ENCODE data around the gene OR4D10. TPM values are rescaled to one million over a fixed set of nuclear protein-coding genes. Genes with fewer than 3 reads are reported as not detected.

The OR4D10 gene
- total RNA-seq, 2 experiments from 2014 or later = not detected

DNA sequence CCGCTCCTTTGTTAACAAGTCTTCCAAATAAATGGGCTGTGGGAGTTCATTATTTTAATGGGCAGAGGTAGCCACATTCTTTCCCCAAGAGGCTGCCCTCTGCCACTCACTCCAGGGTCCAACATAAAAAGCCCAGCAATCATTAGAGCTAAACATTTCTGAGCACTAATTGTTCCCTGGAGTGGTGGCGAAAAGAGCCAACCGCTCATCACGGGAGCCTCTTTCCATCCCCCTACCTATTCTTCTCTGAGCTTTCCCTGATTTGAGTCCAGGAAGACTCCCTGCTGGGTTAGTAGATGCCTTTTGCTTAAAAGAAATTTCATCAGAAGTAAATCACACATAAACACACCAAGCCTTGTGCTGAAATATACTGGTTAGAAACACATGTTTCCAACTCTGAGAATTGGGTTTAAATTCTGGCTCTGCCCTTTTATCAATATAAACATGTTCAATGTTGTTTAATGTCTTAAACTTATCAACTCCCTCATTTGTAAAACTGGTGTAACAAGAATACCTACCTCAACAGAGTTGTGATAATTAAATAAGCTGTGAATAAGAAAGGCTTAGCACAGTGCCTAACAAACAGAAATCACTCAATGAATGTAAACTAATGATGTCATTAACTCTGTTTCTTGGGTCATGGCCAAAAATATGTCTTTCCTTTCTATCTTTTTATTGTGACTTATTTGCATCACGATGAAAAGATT is 46.6 kb upstream of the OR4D10 start, which contains the start of gene OR5A2:
Gene OR5A2 (minus strand): TSS at position 53 of the 707 bp plus-strand sequence. CDS start 3,460 bp downstream, outside the sequence.
- TF ChIP-seq, protein P1, sequence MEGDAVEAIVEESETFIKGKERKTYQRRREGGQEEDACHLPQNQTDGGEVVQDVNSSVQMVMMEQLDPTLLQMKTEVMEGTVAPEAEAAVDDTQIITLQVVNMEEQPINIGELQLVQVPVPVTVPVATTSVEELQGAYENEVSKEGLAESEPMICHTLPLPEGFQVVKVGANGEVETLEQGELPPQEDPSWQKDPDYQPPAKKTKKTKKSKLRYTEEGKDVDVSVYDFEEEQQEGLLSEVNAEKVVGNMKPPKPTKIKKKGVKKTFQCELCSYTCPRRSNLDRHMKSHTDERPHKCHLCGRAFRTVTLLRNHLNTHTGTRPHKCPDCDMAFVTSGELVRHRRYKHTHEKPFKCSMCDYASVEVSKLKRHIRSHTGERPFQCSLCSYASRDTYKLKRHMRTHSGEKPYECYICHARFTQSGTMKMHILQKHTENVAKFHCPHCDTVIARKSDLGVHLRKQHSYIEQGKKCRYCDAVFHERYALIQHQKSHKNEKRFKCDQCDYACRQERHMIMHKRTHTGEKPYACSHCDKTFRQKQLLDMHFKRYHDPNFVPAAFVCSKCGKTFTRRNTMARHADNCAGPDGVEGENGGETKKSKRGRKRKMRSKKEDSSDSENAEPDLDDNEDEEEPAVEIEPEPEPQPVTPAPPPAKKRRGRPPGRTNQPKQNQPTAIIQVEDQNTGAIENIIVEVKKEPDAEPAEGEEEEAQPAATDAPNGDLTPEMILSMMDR (conservative IDR thresholded peaks at IDR 0.05; ENCODE audit: low read length) = no peak
- TF ChIP-seq EZH2phosphoT487 (IDR thresholded peaks at IDR 0.05; ENCODE audit: borderline replicate concordance, low read depth, low read length) = no peak
- Histone ChIP-seq H3K9me2 (ENCODE audit: insufficient read depth, low read length) (no peaks in the 10 kb centered on the region), H4K20me1 (ENCODE audit: insufficient read depth, low read length) (no peaks in the 10 kb centered on the region), H3K4me1 (ENCODE audit: insufficient read depth, low read length, poor library complexity, severe bottlenecking) (no peaks in the 10 kb centered on the region), H3K4me2 (ENCODE audit: low read length) (no peak within 1 kb of the TSS), H3K27ac (ENCODE audit: low read depth, low read length, poor library complexity, severe bottlenecking) (no peak within 1 kb of the TSS), H3K36me3 (ENCODE audit: insufficient read depth, low read length) (no peaks in the 10 kb centered on the region), H3K4me3 (ENCODE audit: low read depth, low read length, poor library complexity, severe bottlenecking) (no peak within 1 kb of the TSS), H2AFZ (ENCODE audit: low read length) (no peak within 1 kb of the TSS), H3K79me2 (ENCODE audit: insufficient read depth, low read depth, low read length) (no peaks in the 10 kb centered on the region), H3K9me3 (ENCODE audit: low read length) (no peaks in the 10 kb centered on the region)
- no TSS peak for BruUV-seq (replicated peaks)
- intact Hi-C loops (cut with micrococcal nuclease; ENCODE audit: unreplicated experiment) = no loop called here
- no peak for DNase-seq (ENCODE audit: low spot score)
- POLR2A ChIA-PET = interaction anchor here (0.6 kb wide), 1 partner anchor 25 kb away, joined by 3 read pairs; no protein-coding TSS in a partner anchor
- CTCF ChIA-PET (ENCODE audit: unreplicated experiment) = no interaction called here

DNA sequence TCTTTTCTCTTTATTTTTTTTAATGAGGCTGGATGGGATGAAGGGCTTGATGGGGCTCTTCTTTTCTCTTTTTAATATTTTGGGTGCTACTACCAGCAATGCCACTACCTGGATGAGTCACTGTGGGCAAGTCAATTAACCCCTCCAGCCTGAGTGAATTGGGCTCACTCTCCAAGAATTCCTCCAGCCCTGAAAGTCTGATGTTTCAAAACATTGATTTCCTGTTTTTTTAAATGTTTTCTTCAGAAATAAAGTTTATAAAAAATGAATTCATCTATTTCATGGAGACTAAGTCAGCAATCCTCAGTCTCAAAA is 46.1 kb upstream of the OR4D10 start:
- intact Hi-C loops (cut with micrococcal nuclease; ENCODE audit: unreplicated experiment) = no loop called here
- Histone ChIP-seq H3K36me3 (ENCODE audit: insufficient read depth, low read length) (no peaks in the 10 kb centered on the region), H3K4me3 (ENCODE audit: low read depth, low read length, poor library complexity, severe bottlenecking) (no peak overlapping the region), H3K79me2 (ENCODE audit: insufficient read depth, low read depth, low read length) (no peaks in the 10 kb centered on the region), H4K20me1 (ENCODE audit: insufficient read depth, low read length) (no peaks in the 10 kb centered on the region), H2AFZ (ENCODE audit: low read length) (no peak overlapping the region), H3K9me3 (ENCODE audit: low read length) (no peaks in the 10 kb centered on the region), H3K4me2 (ENCODE audit: low read length) (no peak overlapping the region), H3K27ac (ENCODE audit: low read depth, low read length, poor library complexity, severe bottlenecking) (no peak overlapping the region), H3K4me1 (ENCODE audit: insufficient read depth, low read length, poor library complexity, severe bottlenecking) (no peaks in the 10 kb centered on the region), H3K9me2 (ENCODE audit: insufficient read depth, low read length) (no peaks in the 10 kb centered on the region)
- BruUV-seq (replicated peaks) = no TSS peak
- POLR2A ChIA-PET = interaction anchor here (0.6 kb wide), 1 partner anchor 26 kb away, joined by 3 read pairs; no protein-coding TSS in a partner anchor
- CTCF ChIA-PET (ENCODE audit: unreplicated experiment) = no interaction called here
- no peak for TF ChIP-seq EZH2phosphoT487 (IDR thresholded peaks at IDR 0.05; ENCODE audit: borderline replicate concordance, low read depth, low read length)
- TF ChIP-seq, protein P1 (conservative IDR thresholded peaks at IDR 0.05; ENCODE audit: low read length) = no peak
- no peak for DNase-seq (ENCODE audit: low spot score)

DNA sequence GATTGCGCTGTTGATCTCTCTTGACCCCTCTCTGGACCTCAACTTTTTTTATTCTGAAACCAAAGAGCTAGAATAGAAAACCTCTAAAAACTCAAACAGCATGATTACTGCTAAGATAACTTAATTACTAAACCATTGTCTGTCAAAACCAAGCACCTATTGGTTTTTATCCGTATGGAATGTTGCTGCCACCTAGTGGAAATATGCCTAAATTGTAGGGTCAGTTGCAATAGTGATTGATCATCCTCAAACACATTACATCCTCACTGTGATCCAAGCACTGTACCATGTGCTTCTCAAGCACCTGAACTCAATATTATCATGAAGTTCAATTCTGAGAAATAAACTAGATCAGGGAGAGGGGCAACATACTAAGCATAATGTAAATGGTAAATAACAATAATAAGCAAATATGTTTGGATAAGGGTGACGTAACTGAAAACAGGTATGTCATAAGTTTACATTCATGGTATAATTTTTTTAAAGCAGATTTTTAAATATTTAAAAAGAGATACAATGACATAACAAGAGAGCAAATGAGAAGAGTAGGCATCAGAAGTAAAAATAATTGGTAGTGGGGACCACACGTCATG is 43.1 kb upstream of the OR4D10 start:
- no peak overlapping the region for H3K4me3 ChIP-seq (ENCODE audit: low read depth, low read length, poor library complexity, severe bottlenecking)
- H3K79me2 ChIP-seq (ENCODE audit: insufficient read depth, low read depth, low read length) = no peaks in the 10 kb centered on the region
- no peaks in the 10 kb centered on the region for H3K4me1 ChIP-seq (ENCODE audit: insufficient read depth, low read length, poor library complexity, severe bottlenecking)
- no peaks in the 10 kb centered on the region for H4K20me1 ChIP-seq (ENCODE audit: insufficient read depth, low read length)
- no peaks in the 10 kb centered on the region for H3K9me2 ChIP-seq (ENCODE audit: insufficient read depth, low read length)
- DNase-seq (ENCODE audit: low spot score) = peak; percentile 78
- no peak overlapping the region for H3K4me2 ChIP-seq (ENCODE audit: low read length)
- no TSS peak for BruUV-seq (replicated peaks)
- ChIA-PET POLR2A (no interaction called here), CTCF (ENCODE audit: unreplicated experiment) (no interaction called here)
- no peaks in the 10 kb centered on the region for H3K9me3 ChIP-seq (ENCODE audit: low read length)
- H3K36me3 ChIP-seq (ENCODE audit: insufficient read depth, low read length) = no peaks in the 10 kb centered on the region
- H3K27ac ChIP-seq (ENCODE audit: low read depth, low read length, poor library complexity, severe bottlenecking) = no peak overlapping the region
- TF ChIP-seq, protein P1 (conservative IDR thresholded peaks at IDR 0.05; ENCODE audit: low read length) = peak; percentile 96
- no peak for TF ChIP-seq EZH2phosphoT487 (IDR thresholded peaks at IDR 0.05; ENCODE audit: borderline replicate concordance, low read depth, low read length)
- intact Hi-C loops (cut with micrococcal nuclease; ENCODE audit: unreplicated experiment) = loop anchor here (1.0 to 10.0 kb wide), 4 partner anchors 167 to 259 kb away; no protein-coding TSS in a partner anchor
- H2AFZ ChIP-seq (ENCODE audit: low read length) = no peak overlapping the region
